ENCODE results near the gene CHD5.
A peak's percentile ranks its signal among the peaks of the same experiment; 100 is the strongest.

Gene CHD5

GRCh38 chr1:6202256-6202655, 22.1 kb upstream of the CHD5 start:
- FAIRE-seq (no peak), DNase-seq (ENCODE audit: low spot score) (no peak)

GRCh38 chr1:6200188-6200809, 20.2 kb upstream of the CHD5 start:
- DNase-seq (ENCODE audit: low spot score), result no peak
- no peak for FAIRE-seq

- peak; percentile 88 for FAIRE-seq
- DNase-seq (ENCODE audit: low spot score), result peak; percentile 97
These were observed 19.4 kb upstream of the CHD5 start, which contains the start of gene RPL22 for GRCh38 chr1:6199298-6200187. Gene RPL22 (minus strand): TSS chr1:6199595. CDS start chr1:6199573, 22 bp downstream.

GRCh38 chr1:6198646-6199297, 18.7 kb upstream of the CHD5 start:
- DNase-seq (ENCODE audit: low spot score) (no peak), FAIRE-seq (no peak)

- FAIRE-seq (no peak), DNase-seq (ENCODE audit: low spot score) (no peak)
These were observed 17.8 kb upstream of the CHD5 start for GRCh38 chr1:6197746-6198427.

- DNase-seq (ENCODE audit: low spot score) (no peak), FAIRE-seq (no peak)
These were observed 11.8 kb upstream of the CHD5 start for GRCh38 chr1:6191968-6192367.

- FAIRE-seq (no peak), DNase-seq (ENCODE audit: low spot score) (no peak)
These were observed 8.3 kb upstream of the CHD5 start for GRCh38 chr1:6188466-6188865.

GRCh38 chr1:6185635-6186382, 5.7 kb upstream of the CHD5 start:
- FAIRE-seq (no peak), DNase-seq (ENCODE audit: low spot score) (no peak)

GRCh38 chr1:6185151-6185550, 5.0 kb upstream of the CHD5 start:
- FAIRE-seq (no peak), DNase-seq (ENCODE audit: low spot score) (no peak)

- DNase-seq (ENCODE audit: low spot score) (no peak), FAIRE-seq (no peak)
These were observed 4.1 kb upstream of the CHD5 start for GRCh38 chr1:6184083-6184783.

- FAIRE-seq, result no peak
- DNase-seq (ENCODE audit: low spot score), result no peak
These were observed 3.4 kb upstream of the CHD5 start for GRCh38 chr1:6183520-6183989.

GRCh38 chr1:6181347-6181770, 1.2 kb upstream of the CHD5 start:
- DNase-seq (ENCODE audit: low spot score), result no peak
- no peak for FAIRE-seq

- FAIRE-seq, result no peak
- DNase-seq (ENCODE audit: low spot score), result no peak
These were observed 688 bp upstream of the CHD5 start for GRCh38 chr1:6180707-6181311.

- FAIRE-seq (no peak), DNase-seq (ENCODE audit: low spot score) (no peak)
These were observed 451 bp downstream of the CHD5 start for GRCh38 chr1:6179564-6180175.

GRCh38 chr1:6178751-6179563, 1.2 kb downstream of the CHD5 start:
- DNase-seq (ENCODE audit: low spot score) (no peak), FAIRE-seq (no peak)

- FAIRE-seq (no peak), DNase-seq (ENCODE audit: low spot score) (no peak)
These were observed 2.3 kb downstream of the CHD5 start for GRCh38 chr1:6177681-6178380.

GRCh38 chr1:6176779-6177178, 3.3 kb downstream of the CHD5 start:
- FAIRE-seq (no peak), DNase-seq (ENCODE audit: low spot score) (no peak)

GRCh38 chr1:6175411-6175828, 4.7 kb downstream of the CHD5 start:
- FAIRE-seq (no peak), DNase-seq (ENCODE audit: low spot score) (no peak)

Data from RCC 7860 (cell line).